ENCODE measurements around the gene IRGQ. TPM values are rescaled to one million over a fixed set of nuclear protein-coding genes. Genes with fewer than 3 reads are reported as not detected.
"Not testable (repeated sequence)": the region's sequence is repeated elsewhere in the genome, so short reads cannot be mapped to it uniquely, and the experiment has no call there.

Gene IRGQ
- total RNA-seq, 1 donor from 2014 or later = 21.7 TPM

DNA sequence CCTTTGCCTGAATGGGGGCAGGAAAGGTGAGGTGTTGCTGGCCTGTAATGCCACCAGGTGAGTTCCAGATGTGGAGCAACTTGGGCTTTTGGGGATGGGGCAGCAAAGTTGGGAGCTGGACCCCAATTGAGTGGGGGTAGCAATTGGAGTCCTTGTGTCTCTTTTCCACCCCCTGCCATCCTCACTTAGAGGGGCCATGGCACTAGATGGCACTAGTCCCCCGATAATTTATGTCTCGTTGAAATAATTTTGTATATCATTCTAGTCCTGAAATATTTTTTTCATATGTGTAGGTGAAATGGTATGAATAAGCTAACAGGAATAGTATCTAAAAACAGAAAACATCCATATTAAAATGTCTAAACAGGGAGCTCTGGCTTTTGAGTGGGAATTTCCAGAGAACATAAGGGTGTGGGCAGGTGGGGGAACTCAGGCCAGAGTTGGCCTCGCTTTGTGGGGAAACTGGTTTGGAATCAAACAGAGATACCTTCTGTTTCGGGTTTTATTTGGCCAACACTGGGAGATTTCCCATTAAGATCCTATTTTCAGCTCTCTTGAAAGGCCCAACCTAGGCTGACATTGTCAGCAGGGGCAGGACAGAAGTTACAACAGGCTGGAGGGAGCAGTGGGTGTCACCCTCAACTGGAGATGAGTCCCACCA is 3.8 kb upstream of the IRGQ start:
- no peak for DNase-seq (ENCODE audit: low spot score)

DNA sequence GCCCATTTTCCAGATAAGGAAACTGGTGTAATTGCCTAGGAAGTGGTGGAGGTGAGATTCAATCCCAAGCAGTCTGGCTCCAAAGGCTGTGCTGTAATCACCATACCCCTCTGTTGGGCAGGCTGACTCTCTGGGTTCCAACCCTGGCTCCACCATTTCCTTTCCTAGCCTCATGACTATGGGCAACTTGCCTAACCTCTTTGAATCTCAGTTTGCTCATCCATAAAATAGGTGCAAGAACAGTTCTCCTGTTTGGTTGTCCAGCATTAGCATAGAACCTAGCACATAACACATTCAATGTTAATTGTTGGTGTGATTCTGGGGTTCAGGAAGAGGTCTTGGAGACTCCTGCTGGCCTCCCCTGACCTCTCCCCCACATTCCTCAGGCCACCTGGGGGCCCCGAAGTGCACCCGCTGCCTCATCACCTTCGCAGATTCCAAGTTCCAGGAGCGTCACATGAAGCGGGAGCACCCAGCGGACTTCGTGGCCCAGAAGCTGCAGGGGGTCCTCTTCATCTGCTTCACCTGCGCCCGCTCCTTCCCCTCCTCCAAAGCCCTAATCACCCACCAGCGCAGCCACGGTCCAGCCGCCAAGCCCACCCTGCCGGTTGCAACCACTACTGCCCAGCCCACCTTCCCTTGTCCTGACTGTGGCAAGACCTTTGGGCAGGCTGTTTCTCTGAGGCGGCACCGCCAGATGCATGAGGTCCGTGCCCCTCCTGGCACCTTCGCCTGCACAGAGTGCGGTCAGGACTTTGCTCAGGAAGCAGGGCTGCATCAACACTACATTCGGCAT is 2.7 kb upstream of the IRGQ start:
- DNase-seq (ENCODE audit: low spot score) = no peak

DNA sequence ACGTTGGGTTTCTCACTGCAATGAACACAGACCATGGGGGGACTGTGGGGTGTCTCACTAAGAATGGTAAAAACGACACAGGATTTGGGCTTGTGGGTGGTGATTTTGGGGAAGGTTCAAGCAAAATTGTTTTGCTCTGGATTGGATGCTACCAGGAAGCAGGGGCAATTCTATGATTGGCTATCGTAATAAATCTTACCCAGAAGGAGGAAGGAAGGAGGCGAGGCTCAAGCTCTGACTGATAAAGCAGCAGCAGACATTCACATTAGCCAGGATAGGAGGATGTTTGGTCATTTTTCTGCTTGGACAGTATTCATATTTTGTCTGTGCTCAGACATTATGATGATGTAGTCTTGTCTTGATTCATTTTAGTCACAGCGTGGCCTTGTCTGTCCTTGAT is 1.9 kb upstream of the IRGQ start:
- no peak for DNase-seq (ENCODE audit: low spot score)

DNA sequence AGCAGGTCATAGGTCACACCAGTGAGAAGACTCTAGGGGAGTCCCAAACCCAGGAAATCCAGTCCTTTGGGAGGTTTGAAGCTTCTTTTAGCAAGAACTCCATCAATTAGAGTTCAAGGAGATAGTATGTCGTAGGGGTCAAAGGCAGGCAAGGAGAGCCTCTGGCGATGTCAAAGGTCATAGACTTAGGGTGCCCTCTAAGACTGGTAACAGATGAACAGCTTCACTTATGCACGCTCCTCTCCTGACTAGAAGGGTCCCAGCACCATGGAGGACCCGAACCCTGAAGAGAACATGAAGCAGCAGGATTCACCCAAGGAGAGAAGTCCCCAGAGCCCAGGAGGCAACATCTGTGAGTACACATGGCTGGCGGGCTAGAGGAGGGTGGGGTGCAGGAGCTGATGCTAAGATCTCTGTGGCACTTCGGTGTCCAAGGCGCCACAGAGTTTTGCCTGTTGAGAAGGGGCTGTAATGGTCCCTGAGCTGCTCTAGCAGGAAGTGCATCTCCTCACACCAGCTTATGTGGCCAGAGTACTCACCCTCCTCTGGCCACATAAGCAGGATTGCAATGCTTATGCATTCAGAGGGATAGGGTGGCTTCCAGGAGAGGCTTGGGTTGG is 1.0 kb upstream of the IRGQ start:
- no peak for DNase-seq (ENCODE audit: low spot score)

DNA sequence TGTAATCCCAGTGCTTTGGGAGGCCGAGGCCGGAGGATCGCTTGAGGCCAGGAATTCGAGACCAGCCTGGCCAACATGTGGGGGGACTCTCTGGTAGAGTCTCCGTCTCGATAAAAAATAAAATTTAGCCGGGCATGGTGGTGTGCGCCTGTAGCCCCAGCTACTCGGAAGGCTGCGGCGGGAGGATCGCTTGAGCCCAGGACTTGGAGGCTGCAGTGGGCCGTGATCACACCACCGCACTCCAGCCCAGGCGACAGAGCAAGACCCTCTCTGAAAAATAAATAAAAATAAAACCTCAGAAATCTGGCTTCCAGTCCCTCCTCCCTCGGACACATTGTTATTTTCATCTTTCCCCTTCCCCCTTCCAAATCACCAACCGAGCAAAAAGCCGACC is 332 bp downstream of the IRGQ start:
- no peak for DNase-seq (ENCODE audit: low spot score)

DNA sequence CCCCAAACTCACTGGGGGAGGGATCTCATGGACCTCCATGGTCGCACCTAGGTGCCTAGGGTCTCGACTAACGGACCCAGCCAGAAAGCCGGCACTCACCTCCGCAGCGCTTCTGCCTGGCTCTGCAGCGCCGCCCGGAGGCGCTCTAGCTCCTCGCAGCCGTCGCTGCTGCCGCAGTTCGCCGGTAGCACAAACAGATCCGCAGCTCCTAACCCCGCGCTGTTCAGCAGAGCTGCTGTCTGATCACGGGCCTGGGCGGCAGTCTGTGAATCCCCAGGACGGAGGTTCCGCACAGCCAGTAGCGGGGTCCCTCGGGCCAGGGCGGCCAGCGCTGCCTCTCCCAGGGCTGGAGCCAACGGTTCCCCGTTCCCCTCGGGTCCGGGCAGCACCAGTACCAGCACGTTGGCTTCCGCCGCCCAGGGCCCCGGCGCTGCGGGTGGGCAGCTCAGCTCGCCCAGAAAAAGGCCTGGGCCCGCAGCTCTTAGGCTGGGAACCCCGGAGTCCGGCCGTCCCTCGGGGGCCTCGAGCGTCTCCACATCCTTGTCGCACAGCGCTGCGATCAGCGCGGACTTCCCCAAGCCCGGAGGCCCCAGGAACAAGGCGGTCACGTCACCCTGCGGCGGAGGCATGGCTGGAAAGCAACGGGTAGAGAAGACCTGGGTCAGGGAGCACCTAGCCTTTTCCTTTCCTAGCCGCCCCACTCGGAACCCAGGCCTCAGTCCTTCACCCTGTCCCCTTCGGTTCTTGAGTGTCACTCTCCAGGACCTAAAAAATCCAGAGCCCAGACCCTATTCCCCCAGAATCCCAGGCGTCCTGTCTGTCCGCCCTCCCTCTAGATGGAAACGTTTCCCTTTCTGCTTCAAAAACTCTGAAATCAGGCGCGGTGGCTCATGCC is 977 bp downstream of the IRGQ start:
- no peak for DNase-seq (ENCODE audit: low spot score)

DNA sequence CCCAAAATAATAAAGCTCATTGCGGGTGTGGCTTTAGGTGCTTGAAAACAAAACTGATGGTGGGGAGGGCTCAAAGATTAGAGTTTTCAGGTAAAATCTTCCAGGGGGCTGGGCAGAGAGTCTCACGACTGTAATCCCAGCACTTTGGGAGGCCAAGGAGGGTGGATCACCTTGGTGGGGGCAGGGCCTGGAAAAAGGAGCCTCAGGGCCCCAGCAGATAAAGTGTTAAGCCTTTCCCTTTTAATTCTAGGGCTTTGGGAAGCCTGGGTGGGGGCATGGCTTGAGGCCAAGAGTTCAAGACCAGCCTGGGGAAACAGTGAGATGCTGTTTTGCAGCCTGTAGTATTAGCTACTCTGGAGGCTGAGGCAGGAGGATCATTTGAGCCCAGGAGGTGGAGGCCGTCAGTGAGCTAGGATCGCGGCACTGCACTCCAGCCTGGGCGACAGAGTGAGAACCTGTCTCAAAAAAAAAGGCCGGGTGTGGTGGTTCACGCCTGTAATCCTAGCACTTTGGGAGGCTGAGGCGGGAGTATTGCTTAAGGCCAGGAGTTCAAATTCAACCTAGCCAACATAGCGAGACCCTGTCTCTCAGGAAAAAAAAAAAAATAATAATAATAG is 1.7 kb downstream of the IRGQ start:
- DNase-seq (ENCODE audit: low spot score) = no peak

DNA sequence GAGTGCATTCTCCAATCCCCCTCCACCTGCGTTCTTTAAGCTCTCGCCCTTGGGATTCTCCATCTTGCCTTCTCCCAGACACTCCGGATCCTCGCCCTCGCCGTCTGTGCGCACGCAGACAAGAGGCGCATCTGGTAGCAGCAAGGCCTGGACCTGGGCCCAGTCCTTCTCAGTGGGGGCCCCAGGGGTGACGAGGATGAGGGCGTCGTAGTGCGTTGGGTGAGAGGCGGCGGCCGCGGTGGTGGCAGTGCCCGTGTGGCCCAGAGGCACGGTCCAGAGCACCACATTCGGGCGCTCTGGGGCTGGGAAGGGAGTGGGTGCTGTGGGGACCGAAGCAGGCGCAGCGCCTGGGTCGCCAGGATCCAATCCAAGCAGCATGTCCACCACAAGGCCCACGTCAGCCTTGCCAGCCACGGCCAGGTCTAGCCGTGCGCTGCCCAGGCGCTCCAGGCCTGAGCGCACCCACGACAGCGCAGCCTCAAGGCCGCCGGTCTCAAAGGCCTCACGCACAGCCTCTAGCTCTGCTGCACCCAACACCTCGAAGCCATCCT is 3.1 kb downstream of the IRGQ start:
- no peak for DNase-seq (ENCODE audit: low spot score)

DNA sequence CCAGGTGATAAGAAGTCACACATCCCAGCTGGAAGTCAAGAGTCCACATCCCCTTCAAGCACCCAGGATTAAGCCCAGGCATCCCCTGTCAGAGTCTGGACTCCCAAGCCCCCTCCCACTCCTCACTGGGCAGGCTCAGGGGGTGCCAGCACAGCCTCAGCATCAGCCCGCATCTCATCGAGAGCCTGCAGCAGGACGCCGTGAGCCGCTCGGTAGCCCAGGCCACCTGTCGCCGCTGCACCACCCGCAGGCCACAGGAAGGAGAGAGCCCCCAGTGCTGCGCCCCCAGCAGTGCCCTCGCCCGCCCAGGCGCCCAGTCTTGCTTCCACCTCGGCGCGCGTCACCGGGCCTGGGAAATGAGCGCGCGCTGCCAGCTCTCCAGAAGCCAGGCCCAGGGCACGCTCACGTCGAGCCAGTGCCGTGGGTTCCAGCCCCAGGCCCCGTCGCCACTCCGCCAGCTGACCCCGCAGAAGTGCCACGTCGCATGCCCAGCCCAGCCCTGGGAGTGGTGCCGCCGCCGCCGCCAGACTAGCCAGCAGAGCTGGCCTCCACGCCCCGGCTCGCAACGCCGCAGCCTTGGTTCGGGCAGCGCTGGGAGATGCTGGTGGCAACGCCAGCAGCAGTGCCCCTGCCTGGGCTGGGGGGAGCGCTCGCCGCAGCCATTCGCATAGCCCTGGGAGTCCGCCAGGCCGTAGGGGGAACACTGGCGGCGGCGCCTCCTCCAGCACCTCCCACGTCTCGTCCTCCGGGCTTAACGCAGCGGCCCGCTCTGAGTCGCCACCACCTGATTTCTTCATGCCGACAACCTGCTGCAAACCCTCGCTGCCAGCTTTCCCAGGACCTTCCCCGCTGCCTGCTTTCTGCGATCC is 3.8 kb downstream of the IRGQ start:
- no peak for DNase-seq (ENCODE audit: low spot score)

DNA sequence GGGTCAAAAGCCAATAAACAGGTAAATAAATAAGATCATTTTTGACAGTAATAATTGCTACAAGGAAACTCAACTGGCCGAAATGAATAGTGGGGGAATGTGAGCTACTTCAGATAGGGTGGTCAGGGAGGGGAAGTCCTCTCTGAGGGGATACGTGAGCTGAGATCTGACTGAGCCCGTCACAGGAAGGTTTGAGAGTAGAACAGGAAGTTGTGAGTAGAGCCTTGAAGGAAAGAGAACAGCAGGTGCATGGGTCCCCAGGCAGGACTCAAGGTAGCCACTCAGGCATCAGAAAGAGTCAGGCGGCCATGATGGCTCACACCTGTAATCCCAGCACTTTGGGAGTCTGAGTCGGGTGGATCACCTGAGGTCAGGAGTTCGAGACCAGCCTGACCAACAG is 6.3 kb downstream of the IRGQ start:
- DNase-seq (ENCODE audit: low spot score) = no peak

DNA sequence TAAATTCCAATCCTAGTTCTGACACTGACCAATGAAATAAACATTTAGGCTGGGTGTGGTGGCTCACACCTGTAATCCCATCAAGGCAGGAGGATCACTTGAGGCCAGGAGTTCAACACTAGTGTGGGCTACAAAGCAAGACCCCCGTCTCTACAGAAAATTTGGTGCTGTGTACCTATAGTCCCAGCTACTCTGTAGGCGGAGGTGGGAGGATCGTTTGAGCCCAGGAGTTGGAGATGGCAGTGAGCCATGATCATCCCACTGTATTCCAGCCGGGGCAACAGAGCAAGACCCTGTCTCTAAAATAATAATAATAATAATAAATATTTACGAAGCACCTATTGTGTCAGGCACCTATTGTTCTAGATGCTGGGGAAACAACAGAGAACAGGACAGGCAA is 6.7 kb downstream of the IRGQ start:
- DNase-seq (ENCODE audit: low spot score) = no peak

DNA sequence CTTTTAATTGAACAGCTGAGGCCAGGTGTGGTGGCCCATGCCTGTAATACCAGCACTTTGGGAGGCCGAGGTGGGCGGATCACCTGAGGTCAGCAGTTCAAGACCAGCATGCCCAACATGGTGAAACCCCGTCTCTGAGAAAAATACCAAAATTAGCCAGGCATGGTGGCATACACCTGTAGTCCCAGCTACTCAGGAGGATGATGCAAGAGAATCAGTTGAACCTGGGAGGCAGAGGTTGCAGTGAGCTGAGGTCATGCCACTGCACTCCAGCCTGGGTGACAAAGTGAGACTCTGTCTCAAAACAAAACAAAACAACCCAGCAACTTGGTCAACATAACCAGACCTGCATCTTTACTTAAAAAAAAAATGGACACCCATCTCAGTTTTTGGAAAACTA is 8.9 kb downstream of the IRGQ start:
- DNase-seq (ENCODE audit: low spot score) = not testable (repeated sequence)

DNA sequence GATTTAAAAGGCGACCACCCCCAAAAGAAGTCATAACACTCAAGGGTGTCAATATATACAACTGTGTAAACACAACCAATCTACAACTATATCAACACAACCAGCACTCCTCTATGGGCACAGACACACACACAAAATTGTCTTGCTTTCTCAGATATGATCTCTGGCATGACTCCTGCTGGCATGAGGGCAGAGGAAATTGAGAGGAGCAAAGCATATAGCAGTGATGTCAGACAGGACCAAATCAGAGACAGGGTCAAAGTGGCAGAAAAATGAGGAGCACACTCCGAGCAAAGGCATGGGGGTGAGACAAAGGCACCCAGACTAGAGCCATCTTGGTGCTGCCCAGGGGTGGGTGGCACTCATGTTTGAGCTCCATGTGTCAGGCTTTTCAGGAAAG is 9.6 kb downstream of the IRGQ start:
- no peak for DNase-seq (ENCODE audit: low spot score)

DNA sequence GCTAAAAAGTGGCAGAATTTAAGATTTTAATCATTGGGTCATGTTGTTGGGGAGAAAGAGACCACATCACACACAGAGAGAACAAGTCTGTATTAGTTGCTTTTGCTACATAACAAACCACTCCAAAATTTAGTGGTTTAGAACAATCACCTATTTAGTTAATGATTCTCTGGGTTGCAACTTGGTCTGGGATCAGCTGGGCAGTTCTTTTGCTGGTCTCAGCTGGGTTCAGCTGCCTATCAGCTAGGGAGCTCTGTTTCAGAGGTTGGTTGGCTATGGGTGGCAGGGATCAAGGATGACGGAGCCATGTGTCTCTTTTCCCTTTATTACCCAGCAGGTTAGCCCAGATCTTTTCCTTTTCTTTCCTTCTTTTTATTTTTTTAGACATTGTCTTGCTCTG is 11.4 kb downstream of the IRGQ start:
- DNase-seq (ENCODE audit: low spot score) = no peak

DNA sequence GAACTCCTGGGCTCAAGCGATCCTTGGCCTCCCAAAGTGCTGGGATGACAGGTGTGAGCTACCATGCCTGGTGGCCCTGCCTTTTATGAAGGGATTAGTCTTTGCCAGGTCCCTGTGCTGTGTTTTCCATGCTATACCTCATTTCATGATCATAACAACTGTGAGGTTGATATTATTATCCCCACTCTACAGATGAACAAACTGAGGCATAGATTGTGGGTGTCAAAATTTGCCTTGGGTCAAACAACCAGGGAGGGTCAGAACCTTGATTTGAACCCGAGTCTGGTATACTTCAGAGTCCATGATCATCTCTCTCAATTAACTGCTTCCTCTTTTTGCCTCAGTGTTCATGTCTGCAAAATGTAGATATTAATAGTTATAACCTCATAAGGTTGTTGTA is 13.4 kb downstream of the IRGQ start:
- DNase-seq (ENCODE audit: low spot score) = no peak

DNA sequence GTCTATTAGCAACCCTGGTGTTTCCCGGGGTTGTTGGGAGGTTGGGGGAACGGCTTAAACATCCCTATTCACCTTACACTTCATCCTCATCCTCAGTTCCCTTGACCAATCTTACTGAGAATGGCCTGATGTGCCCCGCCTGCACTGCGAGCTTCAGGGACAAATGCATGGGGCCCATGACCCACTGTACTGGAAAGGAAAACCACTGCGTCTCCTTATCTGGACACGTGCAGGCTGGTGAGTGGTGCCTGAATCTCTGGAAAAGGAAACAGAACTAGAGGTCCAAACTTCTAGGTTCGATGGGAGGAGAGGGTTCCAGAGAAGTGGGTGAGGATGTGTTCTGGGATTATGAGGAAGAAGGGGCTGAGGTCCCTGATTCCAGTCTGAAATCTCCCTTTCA is 14.5 kb downstream of the IRGQ start:
- DNase-seq (ENCODE audit: low spot score) = no peak

DNA sequence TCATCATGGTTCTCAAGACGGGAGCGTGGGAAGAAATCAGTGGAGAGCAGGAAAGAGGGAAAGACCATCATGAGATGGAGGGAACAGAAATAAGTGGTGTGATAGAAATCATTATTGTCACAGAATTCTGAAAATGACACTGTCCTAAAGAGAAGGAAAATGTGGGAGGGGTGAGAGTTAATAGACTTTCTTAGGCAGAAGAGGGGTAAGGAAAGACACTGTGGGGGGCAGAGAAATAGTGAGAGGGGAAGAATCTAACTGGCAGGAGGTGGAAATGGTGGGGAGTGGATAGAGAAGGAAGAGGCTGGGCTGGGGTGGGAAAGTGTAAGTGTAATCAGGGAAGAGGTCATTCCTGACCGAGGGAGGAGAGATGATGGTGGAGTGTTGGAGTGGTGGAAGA is 17.1 kb downstream of the IRGQ start:
- no peak for DNase-seq (ENCODE audit: low spot score)

DNA sequence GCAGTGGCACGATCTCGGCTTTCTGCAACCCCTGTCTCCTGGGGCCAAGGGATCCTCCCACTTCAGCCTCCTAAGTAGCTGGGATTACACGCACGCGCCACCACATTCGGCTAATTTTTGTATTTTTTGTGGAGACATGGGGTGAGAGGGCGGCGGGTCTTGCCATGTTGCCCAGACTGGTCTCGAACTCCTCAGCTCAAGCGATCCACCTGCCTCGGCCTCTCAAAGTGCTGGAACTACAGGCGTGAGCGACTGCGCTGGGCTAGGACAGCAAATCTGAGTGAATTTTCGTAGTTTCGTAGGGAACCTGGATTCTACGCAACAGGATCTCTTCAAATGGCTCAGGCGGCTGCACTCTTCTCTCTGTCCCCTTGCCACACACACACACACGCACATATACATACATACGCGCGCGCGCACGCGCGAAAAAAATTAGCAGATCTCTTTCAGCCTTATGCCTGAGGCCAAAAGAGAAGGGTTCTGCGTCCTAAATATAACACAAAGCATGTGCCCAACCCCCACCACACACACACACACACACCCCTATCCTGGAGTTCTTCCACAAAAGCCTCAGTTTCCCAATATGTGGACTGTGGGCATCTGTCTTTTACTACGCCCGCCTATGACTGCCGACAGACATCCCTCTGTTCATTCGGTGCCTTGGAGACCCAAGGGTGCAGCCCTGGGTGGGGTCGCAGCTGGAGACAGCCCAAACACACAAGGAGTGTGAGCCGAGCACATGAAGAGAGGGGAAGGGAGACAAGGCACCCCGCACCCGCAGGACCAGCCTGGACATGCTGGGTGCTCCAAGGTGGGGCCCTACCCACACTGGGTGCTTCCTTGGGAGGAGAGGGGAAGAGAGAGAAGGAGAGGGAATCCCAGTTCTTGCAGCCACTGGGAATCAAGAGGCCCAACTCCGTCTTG is 19.7 kb downstream of the IRGQ start:
- no peak for DNase-seq (ENCODE audit: low spot score)
